Measurements from ENCODE around the gene MNT. TPM values are rescaled to one million over a fixed set of nuclear protein-coding genes. Genes with fewer than 3 reads are reported as not detected.

MNT gene
- total and polyA plus RNA-seq, 4 donors, result 1.7 to 5.0 (median 2.6) TPM

DNA sequence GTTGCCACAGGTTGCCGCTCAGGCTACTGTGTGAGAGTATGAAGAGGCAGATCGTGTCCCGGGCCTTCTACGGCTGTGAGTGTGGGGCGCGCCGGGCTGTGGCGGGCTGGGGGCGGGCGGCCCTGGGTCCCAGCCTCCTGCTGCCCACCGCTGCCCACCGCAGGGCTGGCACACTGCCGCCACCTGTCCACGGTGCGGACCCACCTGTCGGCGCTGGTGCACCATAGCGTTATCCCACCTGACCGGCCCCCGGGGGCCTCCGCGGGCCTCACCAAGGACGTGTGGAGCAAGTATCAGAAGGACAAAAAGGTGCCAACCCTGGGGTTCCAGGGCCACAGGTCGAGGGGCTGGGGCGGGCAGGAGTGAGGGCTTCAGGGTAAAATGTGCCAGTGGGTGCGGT lies 28.7 kb downstream of the MNT start (continued):
- TF ChIP-seq, protein P1, sequence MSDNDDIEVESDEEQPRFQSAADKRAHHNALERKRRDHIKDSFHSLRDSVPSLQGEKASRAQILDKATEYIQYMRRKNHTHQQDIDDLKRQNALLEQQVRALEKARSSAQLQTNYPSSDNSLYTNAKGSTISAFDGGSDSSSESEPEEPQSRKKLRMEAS (IDR thresholded peaks at IDR 0.05), result no peak
- TF ChIP-seq YY1 (IDR thresholded peaks at IDR 0.05), result no peak
- TF ChIP-seq JUND (IDR thresholded peaks at IDR 0.05), result no peak
- TF ChIP-seq, protein P2, sequence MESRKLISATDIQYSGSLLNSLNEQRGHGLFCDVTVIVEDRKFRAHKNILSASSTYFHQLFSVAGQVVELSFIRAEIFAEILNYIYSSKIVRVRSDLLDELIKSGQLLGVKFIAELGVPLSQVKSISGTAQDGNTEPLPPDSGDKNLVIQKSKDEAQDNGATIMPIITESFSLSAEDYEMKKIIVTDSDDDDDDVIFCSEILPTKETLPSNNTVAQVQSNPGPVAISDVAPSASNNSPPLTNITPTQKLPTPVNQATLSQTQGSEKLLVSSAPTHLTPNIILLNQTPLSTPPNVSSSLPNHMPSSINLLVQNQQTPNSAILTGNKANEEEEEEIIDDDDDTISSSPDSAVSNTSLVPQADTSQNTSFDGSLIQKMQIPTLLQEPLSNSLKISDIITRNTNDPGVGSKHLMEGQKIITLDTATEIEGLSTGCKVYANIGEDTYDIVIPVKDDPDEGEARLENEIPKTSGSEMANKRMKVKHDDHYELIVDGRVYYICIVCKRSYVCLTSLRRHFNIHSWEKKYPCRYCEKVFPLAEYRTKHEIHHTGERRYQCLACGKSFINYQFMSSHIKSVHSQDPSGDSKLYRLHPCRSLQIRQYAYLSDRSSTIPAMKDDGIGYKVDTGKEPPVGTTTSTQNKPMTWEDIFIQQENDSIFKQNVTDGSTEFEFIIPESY (IDR thresholded peaks at IDR 0.05), result no peak

DNA sequence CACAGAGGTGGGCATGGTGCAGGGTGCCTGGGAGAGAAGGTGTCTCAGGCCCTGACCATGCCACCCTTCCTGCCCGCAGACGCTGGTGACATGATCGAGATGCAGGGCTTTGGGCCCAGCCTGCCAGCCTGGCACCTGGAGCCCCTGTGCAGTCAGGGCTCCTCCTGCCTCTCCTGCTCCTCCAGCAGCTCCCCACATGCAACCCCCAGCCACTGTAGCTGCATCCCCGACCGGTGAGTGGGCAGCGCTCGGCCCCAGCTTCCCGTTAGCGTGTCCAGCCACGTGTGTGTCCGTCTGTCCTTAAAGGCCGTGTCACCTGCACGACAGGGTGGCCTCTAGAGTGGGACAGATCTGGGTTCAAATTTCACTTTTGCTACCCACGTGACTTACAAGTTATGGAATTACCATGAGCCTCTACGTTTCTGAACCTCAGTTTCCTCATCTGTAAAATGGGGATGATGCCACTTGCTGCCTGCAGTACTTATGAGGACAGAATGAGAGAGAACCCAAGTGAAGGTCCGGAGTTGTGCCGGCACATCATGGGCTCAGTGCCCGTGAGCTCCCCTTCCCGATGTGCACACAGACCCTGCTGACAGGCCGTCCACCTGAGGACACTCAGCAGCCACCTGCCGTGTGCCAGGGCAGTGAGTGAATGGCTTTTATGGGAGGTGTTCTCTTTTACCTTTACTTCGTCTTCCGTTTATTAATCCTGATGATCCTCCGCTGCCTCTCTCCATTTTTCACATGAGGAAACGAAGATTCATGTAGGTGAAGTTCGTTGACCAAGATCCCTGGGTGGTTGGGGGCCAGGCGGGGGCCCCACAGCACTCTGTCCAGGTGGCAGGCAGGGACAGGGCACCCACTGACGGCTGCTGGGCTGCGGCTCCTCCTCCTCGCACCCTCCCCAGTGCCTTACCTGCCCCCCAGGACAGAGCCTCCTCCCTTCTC lies 29.4 kb downstream of the MNT start:
- Histone ChIP-seq H3K9ac (ENCODE audit: low read depth in 1 of 2, low read length in 2 of 2) (no peak overlapping the region), H3K4me1 (ENCODE audit: control insufficient read depth in 4 of 4, insufficient read depth in 4 of 4, low read length in 3 of 4) (peaks cover 0 to 2% (median 0%) of the 10 kb centered on the region in 4 donors), H3K4me3 (ENCODE audit: low read depth in 1 of 3, low read length in 3 of 3) (no peak overlapping the region), H3K36me3 (ENCODE audit: control insufficient read depth in 4 of 4, insufficient read depth in 3 of 4, low read depth in 1 of 4, low read length in 3 of 4) (peaks cover 0 to 21% (median 8%) of the 10 kb centered on the region in 4 donors), H3K27ac (ENCODE audit: low read depth in 1 of 2, low read length in 2 of 2) (no peak overlapping the region), H3K9me3 (ENCODE audit: control insufficient read depth in 4 of 4, low read length in 3 of 4) (no peaks in the 10 kb centered on the region), H3K27me3 (ENCODE audit: control insufficient read depth in 4 of 4, insufficient read depth in 4 of 4, low read length in 3 of 4) (no peaks in the 10 kb centered on the region)
- no peak for TF ChIP-seq RAD21 (IDR thresholded peaks at IDR 0.05)
- no peak for TF ChIP-seq RXRA (IDR thresholded peaks at IDR 0.05)
- no peak for DNase-seq (ENCODE audit: low spot score)
- WGBS, result 96% methylated on average over 30 of the region's 30 CpGs

DNA sequence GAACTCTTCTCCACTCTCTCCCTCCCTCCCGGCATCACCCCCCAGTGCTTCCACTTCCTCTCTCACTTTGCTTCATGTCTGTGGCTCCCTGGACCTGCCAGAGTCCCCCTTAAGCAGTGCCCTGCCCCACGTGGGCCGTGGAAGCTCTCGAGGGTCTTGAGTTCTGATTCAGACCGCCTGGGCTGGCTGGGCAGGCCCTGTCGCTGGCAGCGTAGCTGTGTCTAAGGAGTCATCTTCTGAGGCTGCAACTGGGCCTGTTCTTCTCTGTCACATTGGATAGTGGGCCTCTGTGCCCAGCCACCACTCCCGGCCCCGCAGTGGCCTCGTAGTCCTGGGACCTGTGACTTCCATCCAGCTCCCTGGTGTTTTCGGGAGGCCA lies 30.7 kb downstream of the MNT start:
- DNase-seq (ENCODE audit: low spot score), result no peak
- H3K9ac ChIP-seq (ENCODE audit: low read depth in 1 of 2, low read length in 2 of 2), result no peak overlapping the region
- H3K4me1 ChIP-seq (ENCODE audit: control insufficient read depth in 4 of 4, insufficient read depth in 4 of 4, low read length in 3 of 4), result peaks cover 0 to 2% (median 0%) of the 10 kb centered on the region in 4 donors
- H3K27me3 ChIP-seq (ENCODE audit: control insufficient read depth in 4 of 4, insufficient read depth in 4 of 4, low read length in 3 of 4), result no peaks in the 10 kb centered on the region
- H3K36me3 ChIP-seq (ENCODE audit: control insufficient read depth in 4 of 4, insufficient read depth in 3 of 4, low read depth in 1 of 4, low read length in 3 of 4), result peaks cover under 1 to 13% (median 6%) of the 10 kb centered on the region in 4 donors
- H3K4me3 ChIP-seq (ENCODE audit: low read depth in 1 of 3, low read length in 3 of 3), result no peak overlapping the region
- no peak overlapping the region for H3K27ac ChIP-seq (ENCODE audit: low read depth in 1 of 2, low read length in 2 of 2)
- no peaks in the 10 kb centered on the region for H3K9me3 ChIP-seq (ENCODE audit: control insufficient read depth in 4 of 4, low read length in 3 of 4)
- no peak for TF ChIP-seq YY1 (IDR thresholded peaks at IDR 0.05)
- no peak for TF ChIP-seq RXRA (IDR thresholded peaks at IDR 0.05)
- WGBS, result 91% methylated on average over 11 of the region's 11 CpGs

DNA sequence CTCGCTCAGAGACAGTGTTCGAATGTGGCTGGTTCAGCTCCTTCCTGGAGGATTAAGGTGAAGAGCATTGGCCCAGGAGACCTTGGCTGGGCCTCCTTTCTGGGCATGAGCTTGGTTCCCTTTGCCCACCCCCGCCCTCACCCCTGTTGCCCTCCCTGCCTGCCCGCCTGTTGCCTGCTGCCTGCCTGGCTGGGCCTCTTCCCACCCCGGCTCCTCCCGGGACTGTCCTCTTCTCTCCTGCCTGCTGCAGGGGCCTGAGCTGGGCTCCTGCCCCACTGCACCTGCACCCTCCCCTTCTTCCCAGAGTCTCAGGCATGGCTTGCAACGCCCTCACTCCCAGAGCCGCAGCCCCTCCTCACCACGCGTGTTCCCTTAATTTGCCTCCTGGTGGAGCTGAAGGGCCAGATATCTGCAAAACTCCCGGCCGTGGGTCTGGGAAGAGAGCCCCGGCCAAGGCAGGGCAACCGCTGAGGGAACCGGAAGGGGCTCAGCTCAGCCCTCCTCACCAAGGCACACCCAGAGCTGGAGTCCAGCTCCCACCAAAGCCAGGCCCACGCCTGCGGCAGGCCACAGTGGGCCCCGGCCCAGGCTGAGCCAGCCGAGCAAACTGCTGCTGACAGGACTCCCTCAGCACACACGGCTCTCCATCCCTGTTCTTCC lies 31.2 kb downstream of the MNT start:
- Histone ChIP-seq H3K4me1 (ENCODE audit: control insufficient read depth in 4 of 4, insufficient read depth in 4 of 4, low read length in 3 of 4) (peaks cover 0 to 2% (median 0%) of the 10 kb centered on the region in 4 donors), H3K9me3 (ENCODE audit: control insufficient read depth in 4 of 4, low read length in 3 of 4) (no peaks in the 10 kb centered on the region), H3K36me3 (ENCODE audit: control insufficient read depth in 4 of 4, insufficient read depth in 3 of 4, low read depth in 1 of 4, low read length in 3 of 4) (peaks cover 2 to 15% (median 5%) of the 10 kb centered on the region in 4 donors), H3K9ac (ENCODE audit: low read depth in 1 of 2, low read length in 2 of 2) (no peak overlapping the region), H3K4me3 (ENCODE audit: low read depth in 1 of 3, low read length in 3 of 3) (no peak overlapping the region), H3K27ac (ENCODE audit: low read depth in 1 of 2, low read length in 2 of 2) (no peak overlapping the region), H3K27me3 (ENCODE audit: control insufficient read depth in 4 of 4, insufficient read depth in 4 of 4, low read length in 3 of 4) (no peaks in the 10 kb centered on the region)
- WGBS, result 82% methylated on average over 20 of the region's 20 CpGs
- no peak for TF ChIP-seq TAF1 (conservative IDR thresholded peaks at IDR 0.05)
- no peak for TF ChIP-seq SP1 (IDR thresholded peaks at IDR 0.05)
- no peak for TF ChIP-seq RXRA (IDR thresholded peaks at IDR 0.05)
- TF ChIP-seq EGR1 (IDR thresholded peaks at IDR 0.05; ENCODE audit: low read depth in 2 of 2), result no peak
- no peak for TF ChIP-seq FOXA1 (IDR thresholded peaks at IDR 0.05)
- TF ChIP-seq, protein P3, sequence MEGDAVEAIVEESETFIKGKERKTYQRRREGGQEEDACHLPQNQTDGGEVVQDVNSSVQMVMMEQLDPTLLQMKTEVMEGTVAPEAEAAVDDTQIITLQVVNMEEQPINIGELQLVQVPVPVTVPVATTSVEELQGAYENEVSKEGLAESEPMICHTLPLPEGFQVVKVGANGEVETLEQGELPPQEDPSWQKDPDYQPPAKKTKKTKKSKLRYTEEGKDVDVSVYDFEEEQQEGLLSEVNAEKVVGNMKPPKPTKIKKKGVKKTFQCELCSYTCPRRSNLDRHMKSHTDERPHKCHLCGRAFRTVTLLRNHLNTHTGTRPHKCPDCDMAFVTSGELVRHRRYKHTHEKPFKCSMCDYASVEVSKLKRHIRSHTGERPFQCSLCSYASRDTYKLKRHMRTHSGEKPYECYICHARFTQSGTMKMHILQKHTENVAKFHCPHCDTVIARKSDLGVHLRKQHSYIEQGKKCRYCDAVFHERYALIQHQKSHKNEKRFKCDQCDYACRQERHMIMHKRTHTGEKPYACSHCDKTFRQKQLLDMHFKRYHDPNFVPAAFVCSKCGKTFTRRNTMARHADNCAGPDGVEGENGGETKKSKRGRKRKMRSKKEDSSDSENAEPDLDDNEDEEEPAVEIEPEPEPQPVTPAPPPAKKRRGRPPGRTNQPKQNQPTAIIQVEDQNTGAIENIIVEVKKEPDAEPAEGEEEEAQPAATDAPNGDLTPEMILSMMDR (IDR thresholded peaks at IDR 0.05; ENCODE audit: low read depth, low read length, missing input control), result no peak
- no peak for TF ChIP-seq RAD21 (IDR thresholded peaks at IDR 0.05)
- no peak for DNase-seq (ENCODE audit: low spot score)

Measured in liver (tissue), 9 donors.